Small intestine (tissue), 7 donors: ENCODE results near the gene CDK18. TPM values are rescaled to one million over a fixed set of nuclear protein-coding genes. Genes with fewer than 3 reads are reported as not detected.

Experiments used
- DNase-seq, 2 donors: peaks; one replicate each; pipeline versions ENCODE4 v3.0.0 to v3.0.0-alpha.2; 2013
- FAIRE-seq: peaks from 2 replicates; lab custom pipeline; 2012; peaks lifted over from hg19 to GRCh38; lab: Jason Lieb, UNC
- H3K27ac ChIP-seq, 3 donors: one replicate each; pipeline ENCODE4 v1.5.1; 2013; ENCODE audit warnings: low read length in 2 of 3, mild to moderate bottlenecking in 2 of 3, control low read depth in 1 of 3, inconsistent platforms in 1 of 3, low read depth in 1 of 3, moderate library complexity in 1 of 3
- H3K27me3 ChIP-seq, 3 donors: one replicate each; pipeline ENCODE4 v1.6.1; 2013; ENCODE audit warnings: low read length in 3 of 3, inconsistent platforms in 1 of 3; ENCODE audit not compliant: control insufficient read depth in 3 of 3, insufficient read depth in 3 of 3
- H3K36me3 ChIP-seq, 3 donors: one replicate each; pipeline ENCODE4 v1.6.1; 2013; ENCODE audit warnings: low read length in 3 of 3, inconsistent platforms in 1 of 3, low read depth in 1 of 3, mild to moderate bottlenecking in 1 of 3, moderate library complexity in 1 of 3; ENCODE audit not compliant: control insufficient read depth in 3 of 3, insufficient read depth in 2 of 3
- H3K4me1 ChIP-seq, 3 donors: one replicate each; pipeline ENCODE4 v1.6.1; 2013; ENCODE audit warnings: low read length in 2 of 3, inconsistent platforms in 1 of 3, low read depth in 1 of 3, mild to moderate bottlenecking in 1 of 3, moderate library complexity in 1 of 3; ENCODE audit not compliant: control insufficient read depth in 3 of 3, insufficient read depth in 2 of 3
- H3K4me3 ChIP-seq, 3 donors: one replicate each; pipeline ENCODE4 v1.5.1; 2013; ENCODE audit warnings: low read length in 3 of 3, control low read depth in 1 of 3, inconsistent platforms in 1 of 3, low read depth in 1 of 3, mild to moderate bottlenecking in 1 of 3, moderate library complexity in 1 of 3
- H3K9me3 ChIP-seq, 2 donors: one replicate each; pipeline ENCODE4 v1.6.1; 2013; ENCODE audit warnings: low read depth in 1 of 2, low read length in 1 of 2; ENCODE audit not compliant: control insufficient read depth in 2 of 2, insufficient read depth in 1 of 2
- WGBS, 3 donors: extraction: QIAGEN DNeasy Blood & Tissue Kit; methylation state at CpG; one replicate each; pipeline ENCODE4 v1.1.7; 2013; 5-methylcytosine and 5-hydroxymethylcytosine counted together
- polyA plus RNA-seq, 4 donors: library from polyadenylated mRNA; stranded (reverse) in 3 of 4; unstranded in 1 of 4; fragments of 200-250 nt in 3 of 4; fragments of 120-200 nt in 1 of 4; gene quantifications; one replicate each; pipeline versions ENCODE4 v1.2.1 to v1.2.3, GENCODE V29; 2013
- donor health status: healthy with polysubstance abuse.
- donor health status: control.
- donor health status: control.
- donor health status: Bipolar disorder and iron deficiency.
- donor health status: healthy.

The CDK18 gene
- polyA plus RNA-seq, 4 donors = 32.7 to 62.4 (median 41.1) TPM

GRCh38 chr1:205572421-205572820, 68.0 kb downstream of the CDK18 start:
- no peak for FAIRE-seq
- Histone ChIP-seq H3K4me1 (peaks cover 0 to 20% (median 0%) of the 10 kb centered on the region in 3 donors), H3K4me3 (no peak overlapping the region), H3K27ac (no peak overlapping the region), H3K27me3 (peaks cover 2 to 37% (median 10%) of the 10 kb centered on the region in 3 donors), H3K9me3 (no peaks in the 10 kb centered on the region), H3K36me3 (no peaks in the 10 kb centered on the region)
- WGBS, 3 donors = 74 to 89% (median 87%) methylated on average over 1 of the region's 1 CpG
- no peak for DNase-seq

- DNase-seq = no peak
- WGBS, 3 donors = 57 to 63% (median 60%) methylated on average over 1 of the region's 1 CpG
- Histone ChIP-seq H3K27me3 (peaks cover 0 to 17% (median 2%) of the 10 kb centered on the region in 3 donors), H3K27ac (no peak overlapping the region), H3K36me3 (no peaks in the 10 kb centered on the region), H3K9me3 (no peaks in the 10 kb centered on the region), H3K4me1 (peaks cover 0 to 12% (median 0%) of the 10 kb centered on the region in 3 donors), H3K4me3 (no peak overlapping the region)
- no peak for FAIRE-seq
Observed at GRCh38 chr1:205575294-205575885, 70.9 kb downstream of the CDK18 start.

- no peak overlapping the region for H3K27ac ChIP-seq
- no peaks in the 10 kb centered on the region for H3K36me3 ChIP-seq
- H3K4me1 ChIP-seq = peaks cover 0 to 12% (median 0%) of the 10 kb centered on the region in 3 donors
- no peak overlapping the region for H3K4me3 ChIP-seq
- no peak for FAIRE-seq
- WGBS, 3 donors = 66 to 79% (median 71%) methylated on average over 3 of the region's 3 CpGs
- no peak for DNase-seq
- H3K27me3 ChIP-seq = peaks cover 0 to 12% (median 2%) of the 10 kb centered on the region in 3 donors
- no peaks in the 10 kb centered on the region for H3K9me3 ChIP-seq
Observed at GRCh38 chr1:205576011-205576410, 71.5 kb downstream of the CDK18 start.

GRCh38 chr1:205576805-205577761, 72.6 kb downstream of the CDK18 start:
- H3K27me3 ChIP-seq = peaks cover 0 to 9% (median 2%) of the 10 kb centered on the region in 3 donors
- no peak overlapping the region for H3K4me3 ChIP-seq
- no peak for FAIRE-seq
- no peak for DNase-seq
- no peaks in the 10 kb centered on the region for H3K36me3 ChIP-seq
- WGBS, 3 donors = 79 to 83% (median 81%) methylated on average over 22 of the region's 22 CpGs
- H3K27ac ChIP-seq = no peak overlapping the region
- H3K9me3 ChIP-seq = no peaks in the 10 kb centered on the region
- peaks cover 0 to 16% (median 0%) of the 10 kb centered on the region in 3 donors for H3K4me1 ChIP-seq

GRCh38 chr1:205577874-205578658, 73.6 kb downstream of the CDK18 start:
- Histone ChIP-seq H3K36me3 (no peaks in the 10 kb centered on the region), H3K27me3 (peaks cover 0 to 8% (median 2%) of the 10 kb centered on the region in 3 donors), H3K9me3 (no peaks in the 10 kb centered on the region), H3K4me3 (no peak overlapping the region), H3K4me1 (peaks cover 0 to 20% (median 0%) of the 10 kb centered on the region in 3 donors), H3K27ac (no peak overlapping the region)
- no peak for DNase-seq
- WGBS, 3 donors = 71 to 77% (median 72%) methylated on average over 13 of the region's 13 CpGs
- no peak for FAIRE-seq

GRCh38 chr1:205578780-205579571, 74.5 kb downstream of the CDK18 start:
- peaks cover 0 to 20% (median 0%) of the 10 kb centered on the region in 3 donors for H3K4me1 ChIP-seq
- DNase-seq (no peak), FAIRE-seq (no peak)
- H3K27me3 ChIP-seq = peaks cover 0 to 8% (median 2%) of the 10 kb centered on the region in 3 donors
- no peaks in the 10 kb centered on the region for H3K9me3 ChIP-seq
- H3K36me3 ChIP-seq = no peaks in the 10 kb centered on the region
- no peak overlapping the region for H3K27ac ChIP-seq
- 57 to 68% (median 61%) methylated on average over 9 of the region's 9 CpGs for WGBS, 3 donors
- no peak overlapping the region for H3K4me3 ChIP-seq

- WGBS, 3 donors = 90 to 92% (median 91%) methylated on average over 12 of the region's 12 CpGs
- H3K4me3 ChIP-seq = no peak overlapping the region
- peaks cover 0 to 8% (median 2%) of the 10 kb centered on the region in 3 donors for H3K27me3 ChIP-seq
- no peak for FAIRE-seq
- peaks cover 0 to 20% (median 0%) of the 10 kb centered on the region in 3 donors for H3K4me1 ChIP-seq
- H3K9me3 ChIP-seq = no peaks in the 10 kb centered on the region
- H3K36me3 ChIP-seq = no peaks in the 10 kb centered on the region
- no peak overlapping the region for H3K27ac ChIP-seq
- no peak for DNase-seq
Observed at GRCh38 chr1:205579711-205580110, 75.2 kb downstream of the CDK18 start.
